ENCODE data around the gene PTPRN2. TPM values are rescaled to one million over a fixed set of nuclear protein-coding genes. Genes with fewer than 3 reads are reported as not detected.

PTPRN2 gene
- total and polyA plus RNA-seq, 2 of the 13 experiments (the other 11 are each of a cell fraction or from before 2014, with no cell fraction given), result 2.5 to 24.2 TPM

- CTCF ChIA-PET (ENCODE audit: low intra/inter-chr PET ratio, low total read pairs), result no interaction called here
- no peak overlapping the region for H3K4me2 ChIP-seq (ENCODE audit: low read depth, low read length)
- in situ Hi-C loops (cut with HindIII; ENCODE audit: extremely low pct_ligation_motif_present, low pct_unique_long_range_greater_than_20kb), result no loop called here
- peaks cover 4% of the 10 kb centered on the region for H3K4me1 ChIP-seq (ENCODE audit: insufficient read depth, low read length)
- ATAC-seq (no peak), DNase-seq (ENCODE audit: low spot score) (no peak), FAIRE-seq (no peak)
- H3K27ac ChIP-seq (ENCODE audit: extremely low read length, insufficient read depth, low read length), result no peak overlapping the region
- H2AFZ ChIP-seq (ENCODE audit: low read length), result no peak overlapping the region
- BruUV-seq (replicated peaks), result no TSS peak
- H3K27me3 ChIP-seq (ENCODE audit: control insufficient read depth in 1 of 2, insufficient read depth in 2 of 2, low read length in 2 of 2), result no peaks in the 10 kb centered on the region
- no peak overlapping the region for H3K4me3 ChIP-seq (replicated peaks in 1 of 3; ENCODE audit: insufficient read depth in 1 of 3, low read depth in 2 of 3, low read length in 3 of 3)
- H3K9me3 ChIP-seq (ENCODE audit: low read length), result no peaks in the 10 kb centered on the region
- POLR2A ChIA-PET, result no interaction called here
- intact Hi-C loops (cut with micrococcal nuclease; ENCODE audit: unreplicated experiment), result no loop called here
- TF ChIP-seq ZNF264 (CRISPR knock-in tag; IDR thresholded peaks at IDR 0.05) (no peak), ESRRA (CRISPR knock-in tag; IDR thresholded peaks at IDR 0.05; ENCODE audit: low read depth) (no peak), ZNF792 (CRISPR knock-in tag; IDR thresholded peaks at IDR 0.05) (no peak), ZNF326 (CRISPR knock-in tag; IDR thresholded peaks at IDR 0.05; ENCODE audit: borderline replicate concordance) (no peak), MEIS2 (CRISPR knock-in tag; IDR thresholded peaks at IDR 0.05) (no peak), SUZ12 (IDR thresholded peaks at IDR 0.05; ENCODE audit: low read depth, low read length) (no peak), ZBTB44 (CRISPR knock-in tag; IDR thresholded peaks at IDR 0.05) (no peak), ZBTB20 (CRISPR knock-in tag; IDR thresholded peaks at IDR 0.05; ENCODE audit: borderline replicate concordance, low read depth) (no peak), SOX13 (IDR thresholded peaks at IDR 0.05) (no peak), SOX13 (CRISPR knock-in tag; conservative IDR thresholded peaks at IDR 0.05 in 1 of 2, IDR thresholded peaks at IDR 0.05 in 1 of 2) (no peak), NAIF1 (CRISPR knock-in tag; IDR thresholded peaks at IDR 0.05; ENCODE audit: borderline replicate concordance) (no peak), SOX5 (CRISPR knock-in tag; IDR thresholded peaks at IDR 0.05; ENCODE audit: borderline replicate concordance) (no peak), ZNF329 (CRISPR knock-in tag; IDR thresholded peaks at IDR 0.05; ENCODE audit: low read depth) (no peak), RNF2 (conservative IDR thresholded peaks at IDR 0.05; ENCODE audit: low read depth) (no peak), TRIM24 (CRISPR knock-in tag; IDR thresholded peaks at IDR 0.05) (no peak), ZNF781 (CRISPR knock-in tag; IDR thresholded peaks at IDR 0.05; ENCODE audit: borderline replicate concordance, not compliant biosample characterization) (no peak)
- TF ChIP-seq, protein P1, sequence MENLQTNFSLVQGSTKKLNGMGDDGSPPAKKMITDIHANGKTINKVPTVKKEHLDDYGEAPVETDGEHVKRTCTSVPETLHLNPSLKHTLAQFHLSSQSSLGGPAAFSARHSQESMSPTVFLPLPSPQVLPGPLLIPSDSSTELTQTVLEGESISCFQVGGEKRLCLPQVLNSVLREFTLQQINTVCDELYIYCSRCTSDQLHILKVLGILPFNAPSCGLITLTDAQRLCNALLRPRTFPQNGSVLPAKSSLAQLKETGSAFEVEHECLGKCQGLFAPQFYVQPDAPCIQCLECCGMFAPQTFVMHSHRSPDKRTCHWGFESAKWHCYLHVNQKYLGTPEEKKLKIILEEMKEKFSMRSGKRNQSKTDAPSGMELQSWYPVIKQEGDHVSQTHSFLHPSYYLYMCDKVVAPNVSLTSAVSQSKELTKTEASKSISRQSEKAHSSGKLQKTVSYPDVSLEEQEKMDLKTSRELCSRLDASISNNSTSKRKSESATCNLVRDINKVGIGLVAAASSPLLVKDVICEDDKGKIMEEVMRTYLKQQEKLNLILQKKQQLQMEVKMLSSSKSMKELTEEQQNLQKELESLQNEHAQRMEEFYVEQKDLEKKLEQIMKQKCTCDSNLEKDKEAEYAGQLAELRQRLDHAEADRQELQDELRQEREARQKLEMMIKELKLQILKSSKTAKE (CRISPR knock-in tag; IDR thresholded peaks at IDR 0.05; ENCODE audit: borderline replicate concordance), result no peak
- TF ChIP-seq, protein P2, sequence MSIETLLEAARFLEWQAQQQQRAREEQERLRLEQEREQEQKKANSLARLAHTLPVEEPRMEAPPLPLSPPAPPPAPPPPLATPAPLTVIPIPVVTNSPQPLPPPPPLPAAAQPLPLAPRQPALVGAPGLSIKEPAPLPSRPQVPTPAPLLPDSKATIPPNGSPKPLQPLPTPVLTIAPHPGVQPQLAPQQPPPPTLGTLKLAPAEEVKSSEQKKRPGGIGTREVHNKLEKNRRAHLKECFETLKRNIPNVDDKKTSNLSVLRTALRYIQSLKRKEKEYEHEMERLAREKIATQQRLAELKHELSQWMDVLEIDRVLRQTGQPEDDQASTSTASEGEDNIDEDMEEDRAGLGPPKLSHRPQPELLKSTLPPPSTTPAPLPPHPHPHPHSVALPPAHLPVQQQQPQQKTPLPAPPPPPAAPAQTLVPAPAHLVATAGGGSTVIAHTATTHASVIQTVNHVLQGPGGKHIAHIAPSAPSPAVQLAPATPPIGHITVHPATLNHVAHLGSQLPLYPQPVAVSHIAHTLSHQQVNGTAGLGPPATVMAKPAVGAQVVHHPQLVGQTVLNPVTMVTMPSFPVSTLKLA (IDR thresholded peaks at IDR 0.05), result no peak
- TF ChIP-seq, protein P3, sequence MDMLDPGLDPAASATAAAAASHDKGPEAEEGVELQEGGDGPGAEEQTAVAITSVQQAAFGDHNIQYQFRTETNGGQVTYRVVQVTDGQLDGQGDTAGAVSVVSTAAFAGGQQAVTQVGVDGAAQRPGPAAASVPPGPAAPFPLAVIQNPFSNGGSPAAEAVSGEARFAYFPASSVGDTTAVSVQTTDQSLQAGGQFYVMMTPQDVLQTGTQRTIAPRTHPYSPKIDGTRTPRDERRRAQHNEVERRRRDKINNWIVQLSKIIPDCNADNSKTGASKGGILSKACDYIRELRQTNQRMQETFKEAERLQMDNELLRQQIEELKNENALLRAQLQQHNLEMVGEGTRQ (IDR thresholded peaks at IDR 0.05; ENCODE audit: low read depth, low read length), result no peak
- TF ChIP-seq, protein P3 (CRISPR knock-in tag; IDR thresholded peaks at IDR 0.05; ENCODE audit: borderline replicate concordance), result no peak
- peaks cover 33% of the 10 kb centered on the region; the same call in 1 of the 2 replicates for H4K20me1 ChIP-seq (ENCODE audit: insufficient read depth, low read length)
- no peak overlapping the region for H3K9ac ChIP-seq (ENCODE audit: insufficient read depth, low read depth, low read length)
- 98% methylated on average over 5 of the region's 6 CpGs for WGBS (ENCODE audit: low lambda C conversion rate)
- H3K79me2 ChIP-seq (ENCODE audit: insufficient read depth, low read length), result peaks cover 3% of the 10 kb centered on the region
- peaks cover 7 to 12% of the 10 kb centered on the region in 2 experiments; a peak in 4 of 5 replicates for H3K36me3 ChIP-seq (replicated peaks in 1 of 2; ENCODE audit: control insufficient read depth in 1 of 2, insufficient read depth in 2 of 2, low read length in 2 of 2)
Observed at GRCh38 chr7:158512869-158513268, 74.8 kb downstream of the PTPRN2 start.
